Transverse colon (tissue), 4 donors: ENCODE results near the gene MYO1B. TPM values are rescaled to one million over a fixed set of nuclear protein-coding genes. Genes with fewer than 3 reads are reported as not detected.

Source experiments
- DNase-seq: peaks from one replicate; pipeline ENCODE4 v3.0.0-alpha.2; 2019
- H3K27ac ChIP-seq, 4 donors: fragments of 200-600 bp; sonication (generic); 2 replicates each; pipeline ENCODE4 v1.5.1; 2016 to 2018; ENCODE audit warnings: inconsistent platforms in 4 of 4
- H3K27me3 ChIP-seq: fragments of 200-600 bp; sonication (generic); 2 replicates; pipeline ENCODE4 v1.5.1; 2017; ENCODE audit warnings: inconsistent platforms
- H3K36me3 ChIP-seq, 4 donors: fragments of 200-600 bp; sonication (generic); 2 replicates each; pipeline ENCODE4 v1.5.1; 2017 to 2019; ENCODE audit warnings: inconsistent platforms in 4 of 4
- H3K4me1 ChIP-seq, 4 donors: fragments of 200-600 bp; sonication (generic); 2 replicates each; pipeline ENCODE4 v1.5.1; 2017 to 2020; ENCODE audit warnings: inconsistent platforms in 4 of 4
- H3K4me3 ChIP-seq, 4 donors: fragments of 200-600 bp; sonication (generic); 1 replicate in 1 of 4; 2 replicates in 3 of 4; pipeline versions ENCODE4 v1.5.1 to v1.6.1; 2017 to 2019; ENCODE audit warnings: inconsistent platforms in 4 of 4
- H3K9me3 ChIP-seq, 2 donors: fragments of 200-600 bp; sonication (generic); 2 replicates each; pipeline ENCODE4 v1.5.1; 2017 to 2019; ENCODE audit warnings: inconsistent platforms in 2 of 2
- CTCF ChIP-seq, 5 experiments: fragments of 200-600 bp in 3 of 5; fragments of 450-650 bp in 2 of 5; sonication (generic) in 3 of 5; IDR thresholded peaks; 1 replicate in 2 of 5; 2 replicates in 3 of 5; pipeline ENCODE4 v1.5.1; 2016 to 2017; ENCODE audit warnings: antibody characterized with exemption in 5 of 5, inconsistent platforms in 3 of 5, mild to moderate bottlenecking in 2 of 5, moderate library complexity in 1 of 5
- EP300 ChIP-seq: sonication (generic); formaldehyde crosslinking; IDR thresholded peaks from one replicate; pipeline ENCODE4 v1.6.1; 2017; ENCODE audit warnings: antibody characterized with exemption, low read depth
- POLR2A ChIP-seq: fragments of 450-650 bp; IDR thresholded peaks from one replicate; pipeline ENCODE4 v1.6.1; 2016; ENCODE audit warnings: antibody characterized with exemption, mild to moderate bottlenecking, moderate library complexity
- POLR2AphosphoS5 ChIP-seq, 3 donors: sonication (generic); formaldehyde crosslinking; IDR thresholded peaks; one replicate each; pipeline ENCODE4 v1.6.1; 2016; ENCODE audit warnings: antibody characterized with exemption in 3 of 3
- WGBS, 2 donors: methylation state at CpG; one replicate each; pipeline ENCODE4 v1.1.5; 2018; ENCODE audit warnings: low coverage in 1 of 2; 5-methylcytosine and 5-hydroxymethylcytosine counted together
- in situ Hi-C, 4 donors: fragments of 200-750 bp; cut with MboI; loops; one replicate each; pipeline versions ENCODE4 v1.15.0 to v1.15.1; 2017; ENCODE audit warnings: low sequenced_read_pairs in 3 of 4, low pct_ligation_motif_present in 1 of 4, low pct_unique_long_range_greater_than_20kb in 1 of 4
- intact Hi-C: fragments of 100-400 bp; cut with DNase I; formaldehyde crosslinking; loops from one replicate; pipeline ENCODE4 v1.15.1; 2023; ENCODE audit warnings: low total_unique reads
- total RNA-seq, 4 donors: library from RNA; depleted of rRNA; stranded (reverse); fragments of >200 nt; gene quantifications; one replicate each; pipeline ENCODE4 v1.1.0, GENCODE V29; 2016

The MYO1B gene
- total RNA-seq, 4 donors from 2014 or later: 17.9 to 37.0 (median 35.0) TPM

- Histone ChIP-seq H3K4me1 (no peaks in the 10 kb centered on the region), H3K9me3 (no peaks in the 10 kb centered on the region), H3K27ac (no peak overlapping the region), H3K4me3 (no peak overlapping the region), H3K27me3 (no peaks in the 10 kb centered on the region), H3K36me3 (no peaks in the 10 kb centered on the region)
- in situ Hi-C loops: no loop called here
- no peak for TF ChIP-seq EP300
- no peak for TF ChIP-seq POLR2A
- TF ChIP-seq POLR2AphosphoS5 (IDR thresholded peaks at IDR 0.05): no peak
- intact Hi-C loops: no loop called here
- 80 to 87% methylated on average over 2 to 7 of the region's 7 CpGs for WGBS, 2 donors
- no peak for DNase-seq
Observed at GRCh38 chr2:191255756-191256312, 10.6 kb downstream of the MYO1B start.

- WGBS, 2 donors: 90% methylated on average over 5 of the region's 5 CpGs
- TF ChIP-seq CTCF (IDR thresholded peaks at IDR 0.05): no peak
- no peak for TF ChIP-seq EP300
- TF ChIP-seq POLR2AphosphoS5 (IDR thresholded peaks at IDR 0.05): no peak
- no peak for TF ChIP-seq POLR2A
- Histone ChIP-seq H3K27me3 (no peaks in the 10 kb centered on the region), H3K4me3 (no peak overlapping the region), H3K27ac (no peak overlapping the region), H3K36me3 (no peaks in the 10 kb centered on the region), H3K4me1 (peaks cover 0 to 4% (median 3%) of the 10 kb centered on the region in 4 donors), H3K9me3 (no peaks in the 10 kb centered on the region)
- intact Hi-C loops: no loop called here
- in situ Hi-C loops: no loop called here
- no peak for DNase-seq
Observed at GRCh38 chr2:191257934-191258333, 12.7 kb downstream of the MYO1B start.

GRCh38 chr2:191258996-191259395, 13.8 kb downstream of the MYO1B start:
- H3K4me3 ChIP-seq: no peak overlapping the region
- H3K27ac ChIP-seq: no peak overlapping the region
- 70 to 71% methylated on average over 3 of the region's 3 CpGs for WGBS, 2 donors
- intact Hi-C loops (no loop called here), in situ Hi-C loops (no loop called here)
- no peak for DNase-seq
- TF ChIP-seq POLR2A (no peak), CTCF (IDR thresholded peaks at IDR 0.05) (no peak), EP300 (no peak), POLR2AphosphoS5 (IDR thresholded peaks at IDR 0.05) (no peak)
- no peaks in the 10 kb centered on the region for H3K27me3 ChIP-seq
- H3K9me3 ChIP-seq: no peaks in the 10 kb centered on the region
- no peaks in the 10 kb centered on the region for H3K36me3 ChIP-seq
- peaks cover 0 to 15% (median 8%) of the 10 kb centered on the region in 4 donors for H3K4me1 ChIP-seq

- H3K4me3 ChIP-seq: no peak overlapping the region
- 84 to 94% methylated on average over 3 to 5 of the region's 5 CpGs for WGBS, 2 donors
- H3K9me3 ChIP-seq: no peaks in the 10 kb centered on the region
- H3K4me1 ChIP-seq: peaks cover 0 to 36% (median 15%) of the 10 kb centered on the region in 4 donors
- TF ChIP-seq EP300 (no peak), POLR2A (no peak), CTCF (IDR thresholded peaks at IDR 0.05) (no peak), POLR2AphosphoS5 (IDR thresholded peaks at IDR 0.05) (no peak)
- H3K27ac ChIP-seq: no peak overlapping the region
- in situ Hi-C loops: no loop called here
- H3K27me3 ChIP-seq: no peaks in the 10 kb centered on the region
- intact Hi-C loops: no loop called here
- no peaks in the 10 kb centered on the region for H3K36me3 ChIP-seq
- no peak for DNase-seq
Observed at GRCh38 chr2:191262436-191262835, 17.2 kb downstream of the MYO1B start.

- no peaks in the 10 kb centered on the region for H3K36me3 ChIP-seq
- 17 to 32% methylated on average over 1 to 2 of the region's 2 CpGs for WGBS, 2 donors
- H3K27me3 ChIP-seq: no peaks in the 10 kb centered on the region
- TF ChIP-seq CTCF (IDR thresholded peaks at IDR 0.05): no peak
- TF ChIP-seq POLR2AphosphoS5 (IDR thresholded peaks at IDR 0.05): no peak
- no peak for TF ChIP-seq EP300
- TF ChIP-seq POLR2A: no peak
- intact Hi-C loops: no loop called here
- DNase-seq: no peak
- no peaks in the 10 kb centered on the region for H3K9me3 ChIP-seq
- peaks cover 0 to 36% (median 15%) of the 10 kb centered on the region in 4 donors for H3K4me1 ChIP-seq
- peak overlapping the region in 2 of 4 donors; percentile 28 to 32 for H3K27ac ChIP-seq
- in situ Hi-C loops: no loop called here
- no peak overlapping the region for H3K4me3 ChIP-seq
Observed at GRCh38 chr2:191263050-191263449, 17.8 kb downstream of the MYO1B start.
